Erythroblast (primary cell): Measurements from ENCODE around the gene PDGFD.

Source experiments
- GATA1 ChIP-seq: IDR thresholded peaks from 2 replicates; pipeline ENCODE4 v1.6.1; 2011; ENCODE audit warnings: low read depth, mild to moderate bottlenecking, control low read depth, low read length, moderate library complexity
- POLR2A ChIP-seq: IDR thresholded peaks from 2 replicates; pipeline ENCODE4 v1.6.1; 2011; ENCODE audit warnings: mild to moderate bottlenecking, low read length

GRCh38 chr11:104105155-104105554 is 58.8 kb downstream of the PDGFD start:
- TF ChIP-seq POLR2A (no peak), GATA1 (no peak)
